ENCODE measurements around the gene CELA2B. TPM values are rescaled to one million over a fixed set of nuclear protein-coding genes. Genes with fewer than 3 reads are reported as not detected.
"Not testable (repeated sequence)": the region's sequence is repeated elsewhere in the genome, so short reads cannot be mapped to it uniquely, and the experiment has no call there.

The CELA2B gene
- total and polyA plus RNA-seq, 4 donors, result not detected

GRCh38 chr1:15477646-15478212 lies 1.8 kb downstream of the CELA2B start:
- H3K4me1 ChIP-seq (ENCODE audit: control insufficient read depth in 4 of 4, insufficient read depth in 4 of 4, low read length in 3 of 4), result no peaks in the 10 kb centered on the region
- H3K4me3 ChIP-seq (ENCODE audit: low read depth in 1 of 3, low read length in 3 of 3), result no peak overlapping the region
- H3K9me3 ChIP-seq (ENCODE audit: control insufficient read depth in 4 of 4, low read length in 3 of 4), result no peaks in the 10 kb centered on the region
- no peak overlapping the region for H3K9ac ChIP-seq (ENCODE audit: low read depth in 1 of 2, low read length in 2 of 2)
- no peaks in the 10 kb centered on the region for H3K27me3 ChIP-seq (ENCODE audit: control insufficient read depth in 4 of 4, insufficient read depth in 4 of 4, low read length in 3 of 4)
- no peak overlapping the region for H3K27ac ChIP-seq (ENCODE audit: low read depth in 1 of 2, low read length in 2 of 2)
- 94% methylated on average over 5 of the region's 5 CpGs for WGBS
- H3K36me3 ChIP-seq (ENCODE audit: control insufficient read depth in 4 of 4, insufficient read depth in 3 of 4, low read depth in 1 of 4, low read length in 3 of 4), result no peaks in the 10 kb centered on the region
- no peak for DNase-seq (ENCODE audit: low spot score)
- no peak for TF ChIP-seq HNF4A (conservative IDR thresholded peaks at IDR 0.05)
- TF ChIP-seq, protein P1, sequence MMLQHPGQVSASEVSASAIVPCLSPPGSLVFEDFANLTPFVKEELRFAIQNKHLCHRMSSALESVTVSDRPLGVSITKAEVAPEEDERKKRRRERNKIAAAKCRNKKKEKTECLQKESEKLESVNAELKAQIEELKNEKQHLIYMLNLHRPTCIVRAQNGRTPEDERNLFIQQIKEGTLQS (IDR thresholded peaks at IDR 0.05), result no peak

- H3K9ac ChIP-seq (ENCODE audit: low read depth in 1 of 2, low read length in 2 of 2), result no peak overlapping the region
- no peaks in the 10 kb centered on the region for H3K9me3 ChIP-seq (ENCODE audit: control insufficient read depth in 4 of 4, low read length in 3 of 4)
- H3K4me3 ChIP-seq (ENCODE audit: low read depth in 1 of 3, low read length in 3 of 3), result no peak overlapping the region
- H3K27me3 ChIP-seq (ENCODE audit: control insufficient read depth in 4 of 4, insufficient read depth in 4 of 4, low read length in 3 of 4), result no peaks in the 10 kb centered on the region
- H3K36me3 ChIP-seq (ENCODE audit: control insufficient read depth in 4 of 4, insufficient read depth in 3 of 4, low read depth in 1 of 4, low read length in 3 of 4), result no peaks in the 10 kb centered on the region
- H3K4me1 ChIP-seq (ENCODE audit: control insufficient read depth in 4 of 4, insufficient read depth in 4 of 4, low read length in 3 of 4), result no peaks in the 10 kb centered on the region
- no peak overlapping the region for H3K27ac ChIP-seq (ENCODE audit: low read depth in 1 of 2, low read length in 2 of 2)
- no peak for DNase-seq (ENCODE audit: low spot score)
- 88% methylated on average over 11 of the region's 11 CpGs for WGBS
- TF ChIP-seq, protein P1 (IDR thresholded peaks at IDR 0.05), result no peak
- TF ChIP-seq, protein P2, sequence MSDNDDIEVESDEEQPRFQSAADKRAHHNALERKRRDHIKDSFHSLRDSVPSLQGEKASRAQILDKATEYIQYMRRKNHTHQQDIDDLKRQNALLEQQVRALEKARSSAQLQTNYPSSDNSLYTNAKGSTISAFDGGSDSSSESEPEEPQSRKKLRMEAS (IDR thresholded peaks at IDR 0.05), result no peak
- TF ChIP-seq NR2F2 (IDR thresholded peaks at IDR 0.05), result no peak
- TF ChIP-seq TAF1 (conservative IDR thresholded peaks at IDR 0.05), result no peak
- TF ChIP-seq HNF4G (IDR thresholded peaks at IDR 0.05), result no peak
These were observed 3.9 kb downstream of the CELA2B start for GRCh38 chr1:15479654-15480347.

DNA sequence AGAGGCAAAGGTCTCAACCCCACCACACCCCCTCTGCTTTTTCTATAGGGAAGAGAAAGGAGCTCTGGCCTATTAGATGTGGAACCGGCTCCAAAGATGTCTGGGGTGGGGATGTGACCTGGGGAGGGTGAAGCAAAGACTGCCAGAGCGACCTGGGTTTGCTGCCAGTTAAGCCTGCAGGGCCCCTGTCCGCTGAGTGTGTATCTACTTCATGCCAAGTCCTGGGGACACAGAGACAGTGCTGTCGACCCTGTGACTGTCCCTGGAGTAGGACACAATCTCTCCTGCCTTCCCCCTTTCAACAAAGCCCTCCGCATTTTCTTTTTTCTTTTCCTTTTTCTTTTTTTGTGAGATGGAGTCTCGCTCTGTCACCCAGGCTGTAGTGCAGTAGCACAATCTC lies 6.6 kb downstream of the CELA2B start:
- not testable (repeated sequence) for H3K9ac ChIP-seq (ENCODE audit: low read depth in 1 of 2, low read length in 2 of 2); H3K27me3 ChIP-seq (ENCODE audit: control insufficient read depth in 4 of 4, insufficient read depth in 4 of 4, low read length in 3 of 4); H3K36me3 ChIP-seq (ENCODE audit: control insufficient read depth in 4 of 4, insufficient read depth in 3 of 4, low read depth in 1 of 4, low read length in 3 of 4); H3K4me1 ChIP-seq (ENCODE audit: control insufficient read depth in 4 of 4, insufficient read depth in 4 of 4, low read length in 3 of 4); H3K9me3 ChIP-seq (ENCODE audit: control insufficient read depth in 4 of 4, low read length in 3 of 4); DNase-seq (ENCODE audit: low spot score); H3K4me3 ChIP-seq (ENCODE audit: low read depth in 1 of 3, low read length in 3 of 3); H3K27ac ChIP-seq (ENCODE audit: low read depth in 1 of 2, low read length in 2 of 2)
- 90% methylated on average over 6 of the region's 6 CpGs for WGBS

DNA sequence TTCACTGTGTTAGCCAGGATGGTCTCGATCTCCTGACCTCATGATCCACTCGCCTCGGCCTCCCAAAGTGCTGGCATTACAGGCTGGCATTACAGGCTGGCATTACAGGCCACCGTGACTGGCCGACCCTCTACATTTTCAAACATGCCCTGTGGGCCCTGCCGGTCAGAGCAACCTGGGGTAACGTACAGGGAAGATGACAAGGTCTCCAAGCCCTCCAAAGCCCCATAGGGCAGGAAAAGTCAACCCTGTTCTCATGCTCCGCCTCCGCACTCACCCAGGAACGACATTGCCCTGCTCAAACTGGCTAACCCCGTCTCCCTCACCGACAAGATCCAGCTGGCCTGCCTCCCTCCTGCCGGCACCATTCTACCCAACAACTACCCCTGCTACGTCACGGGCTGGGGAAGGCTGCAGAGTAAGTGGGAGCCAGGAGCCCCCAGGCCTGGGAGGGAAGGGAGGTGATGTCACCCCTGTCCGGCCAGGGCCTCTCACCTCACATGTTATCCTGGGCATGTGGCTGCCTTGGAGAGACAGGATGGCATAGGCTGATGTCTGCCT lies 7.2 kb downstream of the CELA2B start:
- DNase-seq (ENCODE audit: low spot score); H3K27ac ChIP-seq (ENCODE audit: low read depth in 1 of 2, low read length in 2 of 2): not testable (repeated sequence)
- 92% methylated on average over 15 of the region's 16 CpGs for WGBS

More for the DNA sequence above, 7.2 kb downstream of the CELA2B start:
- H3K27me3 ChIP-seq (ENCODE audit: control insufficient read depth in 4 of 4, insufficient read depth in 4 of 4, low read length in 3 of 4); H3K9ac ChIP-seq (ENCODE audit: low read depth in 1 of 2, low read length in 2 of 2); H3K4me3 ChIP-seq (ENCODE audit: low read depth in 1 of 3, low read length in 3 of 3); H3K4me1 ChIP-seq (ENCODE audit: control insufficient read depth in 4 of 4, insufficient read depth in 4 of 4, low read length in 3 of 4); H3K36me3 ChIP-seq (ENCODE audit: control insufficient read depth in 4 of 4, insufficient read depth in 3 of 4, low read depth in 1 of 4, low read length in 3 of 4); H3K9me3 ChIP-seq (ENCODE audit: control insufficient read depth in 4 of 4, low read length in 3 of 4): not testable (repeated sequence)
